UCSD-AML1 (cell line): Measurements from ENCODE around the gene METTL9.
"Not testable (repeated sequence)": the region's sequence is repeated elsewhere in the genome, so short reads cannot be mapped to it uniquely, and the experiment has no call there.

Source experiments
- DNase-seq: peaks from one replicate; lab custom pipeline; 2025; ENCODE audit not compliant: unreplicated experiment; lab: John Stamatoyannopoulos, UW

Gene METTL9

GRCh38 chr16:21573506-21573905 is 25.9 kb upstream of the METTL9 start:
- not testable (repeated sequence) for DNase-seq

DNA sequence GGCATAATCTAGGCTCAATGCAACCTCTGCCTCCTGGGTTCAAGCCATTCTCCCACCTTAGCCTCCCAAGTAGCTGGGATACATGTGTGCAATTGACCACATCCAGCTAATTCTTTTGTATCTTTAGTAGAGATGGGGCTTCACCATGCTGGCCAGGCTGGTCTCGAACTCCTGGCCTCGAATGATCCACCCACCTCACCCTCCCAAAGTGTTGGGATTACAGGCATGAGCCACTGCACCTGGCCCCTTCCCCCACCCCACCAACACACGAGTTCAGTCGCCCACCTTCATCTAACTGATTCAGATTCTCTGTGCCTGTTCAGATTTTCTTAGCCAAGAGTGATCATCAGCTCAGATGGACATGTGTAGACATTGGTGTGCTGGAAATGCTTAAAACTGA is 25.0 kb upstream of the METTL9 start:
- no peak for DNase-seq

GRCh38 chr16:21576323-21576722 is 23.1 kb upstream of the METTL9 start:
- not testable (repeated sequence) for DNase-seq

- DNase-seq, result not testable (repeated sequence)
Observed at GRCh38 chr16:21577487-21577886, 21.9 kb upstream of the METTL9 start.

GRCh38 chr16:21578311-21578710 is 21.1 kb upstream of the METTL9 start:
- DNase-seq, result not testable (repeated sequence)

DNA sequence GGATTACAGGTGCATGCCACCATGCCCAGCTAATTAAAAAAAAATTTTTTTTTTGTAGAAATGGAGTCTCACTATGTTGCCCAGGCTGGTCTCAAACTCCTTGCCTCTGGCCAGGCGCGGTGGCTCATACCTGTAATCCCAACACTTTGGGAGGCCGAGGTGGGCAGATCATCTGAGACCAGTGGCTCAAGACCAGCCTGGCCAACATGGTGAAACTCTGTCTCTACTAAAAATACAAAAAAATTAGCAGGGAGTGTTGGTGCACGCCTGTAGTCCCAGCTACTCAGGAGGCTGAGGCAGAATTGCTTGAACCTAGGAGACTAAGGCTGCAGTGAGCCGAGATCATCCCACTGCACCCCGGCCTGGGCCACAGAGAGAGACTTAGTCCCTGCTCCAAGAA is 19.2 kb upstream of the METTL9 start:
- DNase-seq, result not testable (repeated sequence)

DNA sequence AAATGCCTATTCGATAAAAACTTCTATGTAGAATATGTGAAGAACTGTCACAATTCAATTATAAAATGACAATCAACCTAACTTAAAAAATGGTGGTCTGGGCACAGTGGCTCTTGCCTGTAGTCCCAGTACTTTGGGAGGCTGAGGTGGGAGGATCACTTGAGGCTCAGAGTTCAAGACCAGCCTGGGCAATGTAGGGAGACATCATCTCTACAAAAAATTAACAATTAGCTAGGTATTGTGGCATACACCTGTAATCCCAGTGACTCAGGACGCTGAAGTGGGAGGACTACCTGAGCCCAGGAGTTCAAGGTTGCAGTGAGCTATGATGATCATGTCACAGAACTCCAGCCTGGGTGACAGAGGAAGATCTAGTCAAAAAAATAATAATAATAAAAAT is 18.6 kb upstream of the METTL9 start:
- no peak for DNase-seq

DNA sequence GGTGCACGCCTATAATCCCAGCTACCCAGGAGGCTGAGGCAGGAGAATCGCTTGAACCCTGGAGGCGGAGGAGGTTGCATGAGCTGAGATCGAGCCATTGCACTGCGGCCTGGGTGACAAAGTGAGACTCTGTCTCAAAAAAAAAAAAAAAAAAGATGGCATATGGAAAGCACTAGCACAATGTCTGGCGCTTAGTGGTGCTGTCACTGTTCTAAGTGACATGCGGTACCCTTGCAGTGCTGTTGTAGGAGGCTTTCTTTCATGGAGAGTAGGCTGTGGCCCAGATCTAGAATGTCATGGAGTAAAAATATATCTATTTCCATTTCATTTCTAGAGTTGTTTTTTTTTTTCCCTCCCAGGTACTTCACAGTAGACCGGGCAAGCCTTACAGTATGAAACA is 14.6 kb upstream of the METTL9 start:
- no peak for DNase-seq

DNA sequence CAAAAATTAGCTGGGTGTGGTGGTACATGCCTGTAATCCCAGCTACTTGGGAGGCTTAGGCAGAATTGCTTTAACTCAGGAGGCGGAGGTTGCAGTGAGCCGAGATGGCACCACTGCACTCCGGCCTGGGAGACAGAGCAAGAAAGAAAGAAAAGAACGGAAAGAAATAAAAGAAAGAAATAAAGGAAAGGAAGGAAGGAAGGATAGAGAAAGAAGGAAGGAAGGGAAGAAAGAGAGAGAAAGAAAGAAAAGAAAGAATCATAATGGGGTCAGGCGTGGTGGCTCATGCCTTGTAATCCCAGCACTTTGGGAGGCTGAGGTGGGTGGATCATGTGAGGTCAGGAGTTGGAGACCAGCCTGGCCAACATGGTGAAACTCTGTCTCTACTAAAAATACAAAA is 10.8 kb upstream of the METTL9 start:
- DNase-seq, result not testable (repeated sequence)

GRCh38 chr16:21589551-21589950 is 9.8 kb upstream of the METTL9 start:
- no peak for DNase-seq

DNA sequence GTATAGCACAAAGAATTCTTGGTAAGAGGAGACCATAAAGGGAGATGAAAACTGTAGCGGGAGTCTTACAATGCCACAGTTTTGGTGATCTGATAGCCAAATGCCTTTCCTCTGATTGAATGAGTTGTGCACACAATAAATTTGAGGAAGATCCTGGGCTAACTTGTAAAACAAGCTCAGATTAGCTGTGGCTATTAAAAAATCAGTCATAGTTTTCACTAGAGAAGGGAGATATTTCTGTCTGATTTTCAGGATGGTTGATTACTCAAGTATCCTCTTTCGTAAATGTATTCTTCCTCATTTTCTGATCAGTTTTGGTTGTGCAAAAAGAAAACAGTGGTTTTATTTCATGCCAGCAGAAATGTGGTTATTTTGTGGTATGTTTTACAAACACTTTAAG is 9.1 kb upstream of the METTL9 start:
- DNase-seq, result no peak

- DNase-seq, result no peak
Observed at GRCh38 chr16:21590796-21591195, 8.6 kb upstream of the METTL9 start.

DNA sequence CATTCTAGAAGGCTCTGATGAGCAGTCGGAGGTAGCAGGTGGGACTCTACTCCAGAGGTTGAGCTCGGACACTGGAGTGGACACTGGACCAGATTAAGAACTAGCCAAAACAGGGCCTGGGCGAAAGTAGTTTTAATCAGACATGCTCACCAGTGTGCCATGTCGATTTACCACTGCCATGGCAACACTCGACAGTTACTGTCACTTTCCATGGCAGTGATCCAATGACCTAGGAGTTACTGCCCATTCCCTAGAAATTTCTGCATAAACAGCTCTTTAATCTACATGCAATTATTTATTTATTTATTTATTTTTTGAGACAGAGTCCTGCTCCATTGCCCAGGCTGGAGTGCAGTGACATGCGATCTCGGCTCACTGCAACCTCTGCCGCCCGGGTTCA is 7.2 kb upstream of the METTL9 start:
- DNase-seq, result no peak

DNA sequence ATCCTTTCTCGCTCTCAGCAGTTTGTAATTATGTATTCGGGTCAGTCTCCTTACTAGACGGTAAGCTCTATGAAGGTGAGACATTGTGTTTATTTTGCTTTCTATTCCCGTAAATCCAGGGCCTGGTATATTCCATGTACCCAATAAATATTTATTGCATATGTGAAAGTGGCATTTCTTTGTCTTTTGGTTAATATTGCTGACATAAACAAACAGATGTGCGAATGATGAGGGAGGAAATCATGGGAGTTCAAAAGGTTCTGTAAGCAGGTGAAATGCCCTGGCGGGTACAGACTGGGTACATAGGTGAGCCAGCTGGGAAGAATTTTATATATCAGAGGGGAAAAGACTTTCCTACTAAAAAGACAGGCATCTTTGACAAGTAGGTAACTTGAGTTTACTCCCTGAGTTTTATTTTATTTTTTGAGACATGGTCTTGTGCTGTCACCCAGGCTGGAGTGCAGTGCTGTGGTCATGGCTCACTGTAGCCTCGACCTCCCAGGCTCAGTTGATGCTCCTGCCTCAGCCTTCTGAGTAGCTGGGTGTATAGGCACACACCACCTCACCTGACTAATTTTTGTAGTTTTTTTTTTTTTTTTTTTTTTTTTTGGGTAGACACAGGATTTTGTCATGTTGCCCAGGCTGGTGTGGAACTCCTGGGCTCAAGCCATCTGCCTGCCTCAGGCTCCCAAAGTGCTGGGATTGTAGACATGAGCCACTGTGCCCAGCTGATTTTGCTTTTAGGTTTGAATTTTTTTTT is 5.7 kb upstream of the METTL9 start:
- no peak for DNase-seq

- DNase-seq, result no peak
Observed at GRCh38 chr16:21597561-21598030, 1.8 kb upstream of the METTL9 start.

DNA sequence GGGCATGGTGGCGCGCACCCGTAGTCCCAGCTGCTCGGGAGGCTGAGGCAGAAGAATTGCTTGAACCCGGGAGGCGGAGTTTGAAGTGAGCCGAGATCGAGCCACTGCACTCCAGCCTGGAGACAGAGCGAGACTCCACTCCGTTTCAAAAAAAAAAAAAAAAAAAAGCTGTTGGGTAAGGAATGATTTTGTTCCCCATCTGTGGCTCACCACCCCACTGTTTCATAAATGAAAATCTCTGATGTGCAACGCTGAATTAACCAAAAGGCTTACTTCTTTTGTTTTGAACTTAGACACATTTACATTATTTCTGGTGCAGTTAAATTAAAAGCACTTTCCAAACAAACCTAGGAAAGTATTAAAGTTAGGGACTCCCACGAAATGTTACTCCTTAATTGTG is 1.2 kb upstream of the METTL9 start:
- DNase-seq, result no peak

DNA sequence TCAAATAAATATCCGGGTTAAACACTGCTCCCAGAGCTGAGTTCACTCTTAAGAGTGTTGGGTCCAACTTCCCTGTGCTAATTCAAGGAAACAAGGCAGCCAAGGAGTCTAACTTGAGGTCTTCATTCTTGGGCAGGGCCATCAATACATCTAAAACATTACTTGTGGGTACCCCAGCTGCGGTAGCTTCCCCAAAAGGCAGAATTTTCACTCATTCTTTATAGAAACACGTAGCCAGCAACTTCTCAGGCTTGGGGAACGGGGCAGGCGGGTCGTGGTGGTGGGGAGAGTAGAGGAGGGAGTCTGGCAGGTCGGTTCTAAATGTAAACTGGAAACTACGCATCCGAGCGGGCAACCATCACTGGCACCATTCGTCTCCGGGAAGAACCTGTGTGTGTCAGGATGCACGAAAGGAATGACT is 666 bp upstream of the METTL9 start:
- peak; percentile 70 for DNase-seq

- peak; percentile 56 for DNase-seq
Observed at GRCh38 chr16:21600031-21600773, 825 bp downstream of the METTL9 start.

GRCh38 chr16:21602785-21603184 is 3.4 kb downstream of the METTL9 start:
- DNase-seq, result no peak

DNA sequence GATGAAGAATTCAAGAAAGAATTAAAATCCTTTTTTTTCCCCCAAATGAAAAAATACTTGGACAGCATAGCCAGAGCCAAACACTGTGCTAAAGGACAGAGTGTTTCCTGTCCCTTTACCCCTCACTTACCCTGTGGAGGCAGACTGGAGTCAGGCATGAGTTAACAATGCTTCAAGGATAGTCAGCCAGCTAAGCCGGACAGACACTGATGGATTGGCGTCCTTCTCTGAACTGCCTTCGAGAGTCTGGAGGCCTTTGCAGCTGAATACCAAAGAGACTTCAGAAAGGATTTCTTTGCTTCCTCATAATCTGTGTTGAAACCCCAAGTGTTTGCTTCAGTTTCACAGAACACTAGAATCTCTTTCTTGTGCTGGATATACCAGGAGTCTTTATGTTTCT is 4.6 kb downstream of the METTL9 start:
- no peak for DNase-seq

- not testable (repeated sequence) for DNase-seq
Observed at GRCh38 chr16:21605848-21606247, 6.5 kb downstream of the METTL9 start.

- peak; percentile 19 for DNase-seq
Observed at GRCh38 chr16:21608639-21609328, 9.4 kb downstream of the METTL9 start.
